ENCODE measurements around the gene RPL13.
A peak's percentile ranks its signal among the peaks of the same experiment; 100 is the strongest.

Gene RPL13

GRCh38 chr16:89545044-89545830 is 15.2 kb upstream of the RPL13 start:
- no peak for DNase-seq

GRCh38 chr16:89545831-89546574 is 14.5 kb upstream of the RPL13 start:
- no peak for DNase-seq

- DNase-seq: no peak
Measured at GRCh38 chr16:89546781-89547180, 13.7 kb upstream of the RPL13 start.

GRCh38 chr16:89547291-89547690 is 13.2 kb upstream of the RPL13 start:
- DNase-seq: no peak

GRCh38 chr16:89547860-89548259 is 12.6 kb upstream of the RPL13 start:
- no peak for DNase-seq

GRCh38 chr16:89548344-89549006 is 12.0 kb upstream of the RPL13 start:
- DNase-seq: no peak

GRCh38 chr16:89549007-89549700 is 11.3 kb upstream of the RPL13 start:
- DNase-seq: no peak

GRCh38 chr16:89550421-89551007 is 10.0 kb upstream of the RPL13 start:
- DNase-seq: no peak

- DNase-seq: no peak
Measured at GRCh38 chr16:89552329-89552728, 8.2 kb upstream of the RPL13 start.

GRCh38 chr16:89552913-89553312 is 7.6 kb upstream of the RPL13 start:
- DNase-seq: no peak

GRCh38 chr16:89553733-89554132 is 6.7 kb upstream of the RPL13 start:
- DNase-seq: no peak

GRCh38 chr16:89554343-89554742 is 6.1 kb upstream of the RPL13 start:
- no peak for DNase-seq

GRCh38 chr16:89555265-89555664 is 5.2 kb upstream of the RPL13 start:
- DNase-seq: no peak

- no peak for DNase-seq
Measured at GRCh38 chr16:89555780-89556179, 4.7 kb upstream of the RPL13 start.

GRCh38 chr16:89556750-89557689 is 3.5 kb upstream of the RPL13 start:
- DNase-seq: peak; percentile 82

- no peak for DNase-seq
Measured at GRCh38 chr16:89557690-89558490, 2.6 kb upstream of the RPL13 start.

GRCh38 chr16:89561142-89561883 is 831 bp downstream of the RPL13 start:
- DNase-seq: peak; percentile 39

- DNase-seq: no peak
Measured at GRCh38 chr16:89561884-89562599, 1.6 kb downstream of the RPL13 start.

- DNase-seq: no peak
Measured at GRCh38 chr16:89562939-89563338, 2.5 kb downstream of the RPL13 start.

Data from stimulated activated naive CD4-positive, alpha-beta T cell treated with Interleukin-2 at 50 U/mL for 16 hours (primary cell).